ENCODE data around the gene COL6A3. TPM values are rescaled to one million over a fixed set of nuclear protein-coding genes. Genes with fewer than 3 reads are reported as not detected.
"Not testable (repeated sequence)": the region's sequence is repeated elsewhere in the genome, so short reads cannot be mapped to it uniquely, and the experiment has no call there.

The COL6A3 gene
- total RNA-seq, 3 donors from 2014 or later: 20.9 to 235 (median 194) TPM

GRCh38 chr2:237411683-237412423, 2.1 kb downstream of the COL6A3 start:
- H3K36me3 ChIP-seq (ENCODE audit: low read depth): no peaks in the 10 kb centered on the region
- no peaks in the 10 kb centered on the region for H3K9me3 ChIP-seq
- no peaks in the 10 kb centered on the region for H3K4me1 ChIP-seq (ENCODE audit: low read depth)
- ATAC-seq: peak; percentile 24
- no peak for TF ChIP-seq CTCF (IDR thresholded peaks at IDR 0.05)
- intact Hi-C loops (cut with DNase I, micrococcal nuclease): loop anchor here in 1 of 2 donors (10.0 kb wide), 1 partner anchor 97 kb away; no protein-coding TSS in a partner anchor
- no peak overlapping the region for H3K4me3 ChIP-seq
- no peak for DNase-seq

GRCh38 chr2:237411092-237411601, 2.8 kb downstream of the COL6A3 start:
- TF ChIP-seq CTCF (IDR thresholded peaks at IDR 0.05): no peak
- ATAC-seq (no peak), DNase-seq (no peak)
- H3K4me1 ChIP-seq (ENCODE audit: low read depth): no peaks in the 10 kb centered on the region
- H3K4me3 ChIP-seq: no peak overlapping the region
- intact Hi-C loops (cut with DNase I, micrococcal nuclease): loop anchor here in 1 of 2 donors (10.0 kb wide), 1 partner anchor 96 kb away; no protein-coding TSS in a partner anchor
- H3K36me3 ChIP-seq (ENCODE audit: low read depth): no peaks in the 10 kb centered on the region
- no peaks in the 10 kb centered on the region for H3K9me3 ChIP-seq

GRCh38 chr2:237409263-237409662, 4.7 kb downstream of the COL6A3 start:
- H3K4me3 ChIP-seq; H3K4me1 ChIP-seq (ENCODE audit: low read depth); H3K9me3 ChIP-seq; DNase-seq; H3K36me3 ChIP-seq (ENCODE audit: low read depth); intact Hi-C loops (cut with DNase I, micrococcal nuclease); ATAC-seq: not testable (repeated sequence)

- DNase-seq: no peak
- TF ChIP-seq CTCF (IDR thresholded peaks at IDR 0.05): no peak
- Histone ChIP-seq H3K9me3 (no peaks in the 10 kb centered on the region), H3K36me3 (ENCODE audit: low read depth) (no peaks in the 10 kb centered on the region), H3K4me1 (ENCODE audit: low read depth) (no peaks in the 10 kb centered on the region), H3K4me3 (no peak overlapping the region)
- intact Hi-C loops (cut with DNase I, micrococcal nuclease): no loop called here
- peak; percentile 18 for ATAC-seq
Measured at GRCh38 chr2:237408335-237409000, 5.5 kb downstream of the COL6A3 start.

- TF ChIP-seq CTCF (IDR thresholded peaks at IDR 0.05): no peak
- H3K4me1 ChIP-seq (ENCODE audit: low read depth): no peaks in the 10 kb centered on the region
- ATAC-seq: no peak
- no peak for DNase-seq
- no peaks in the 10 kb centered on the region for H3K36me3 ChIP-seq (ENCODE audit: low read depth)
- H3K9me3 ChIP-seq: no peaks in the 10 kb centered on the region
- no peak overlapping the region for H3K4me3 ChIP-seq
- intact Hi-C loops (cut with DNase I, micrococcal nuclease): no loop called here
Measured at GRCh38 chr2:237407700-237408099, 6.3 kb downstream of the COL6A3 start.

- intact Hi-C loops (cut with DNase I, micrococcal nuclease): no loop called here
- Histone ChIP-seq H3K4me1 (ENCODE audit: low read depth) (no peaks in the 10 kb centered on the region), H3K9me3 (no peaks in the 10 kb centered on the region), H3K36me3 (ENCODE audit: low read depth) (no peaks in the 10 kb centered on the region), H3K4me3 (no peak overlapping the region)
- ATAC-seq (no peak), DNase-seq (no peak)
- no peak for TF ChIP-seq CTCF (IDR thresholded peaks at IDR 0.05)
Measured at GRCh38 chr2:237406371-237406895, 7.5 kb downstream of the COL6A3 start.
